ENCODE results near the gene FAAP20.

Gene FAAP20

GRCh38 chr1:2183937-2184334, 10.6 kb downstream of the FAAP20 start:
- H3K4me3 Mint-ChIP-seq = no peak overlapping the region
- peak overlapping the region; percentile 54 for H3K27ac Mint-ChIP-seq
- no peak for DNase-seq
- peaks cover 27% of the 10 kb centered on the region for H3K4me1 Mint-ChIP-seq
- H3K27me3 Mint-ChIP-seq (ENCODE audit: low read depth, poor library complexity) = no peaks in the 10 kb centered on the region
- TF ChIP-seq, protein P1, sequence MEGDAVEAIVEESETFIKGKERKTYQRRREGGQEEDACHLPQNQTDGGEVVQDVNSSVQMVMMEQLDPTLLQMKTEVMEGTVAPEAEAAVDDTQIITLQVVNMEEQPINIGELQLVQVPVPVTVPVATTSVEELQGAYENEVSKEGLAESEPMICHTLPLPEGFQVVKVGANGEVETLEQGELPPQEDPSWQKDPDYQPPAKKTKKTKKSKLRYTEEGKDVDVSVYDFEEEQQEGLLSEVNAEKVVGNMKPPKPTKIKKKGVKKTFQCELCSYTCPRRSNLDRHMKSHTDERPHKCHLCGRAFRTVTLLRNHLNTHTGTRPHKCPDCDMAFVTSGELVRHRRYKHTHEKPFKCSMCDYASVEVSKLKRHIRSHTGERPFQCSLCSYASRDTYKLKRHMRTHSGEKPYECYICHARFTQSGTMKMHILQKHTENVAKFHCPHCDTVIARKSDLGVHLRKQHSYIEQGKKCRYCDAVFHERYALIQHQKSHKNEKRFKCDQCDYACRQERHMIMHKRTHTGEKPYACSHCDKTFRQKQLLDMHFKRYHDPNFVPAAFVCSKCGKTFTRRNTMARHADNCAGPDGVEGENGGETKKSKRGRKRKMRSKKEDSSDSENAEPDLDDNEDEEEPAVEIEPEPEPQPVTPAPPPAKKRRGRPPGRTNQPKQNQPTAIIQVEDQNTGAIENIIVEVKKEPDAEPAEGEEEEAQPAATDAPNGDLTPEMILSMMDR (IDR thresholded peaks at IDR 0.05) = no peak
- H3K9me3 Mint-ChIP-seq = no peaks in the 10 kb centered on the region
- peaks cover 25% of the 10 kb centered on the region for H3K36me3 Mint-ChIP-seq (ENCODE audit: low read depth)

- H3K27ac Mint-ChIP-seq = peak overlapping the region; percentile 52
- no peaks in the 10 kb centered on the region for H3K9me3 Mint-ChIP-seq
- TF ChIP-seq, protein P1 (IDR thresholded peaks at IDR 0.05) = no peak
- H3K36me3 Mint-ChIP-seq (ENCODE audit: low read depth) = peaks cover 25% of the 10 kb centered on the region
- H3K4me3 Mint-ChIP-seq = no peak overlapping the region
- H3K27me3 Mint-ChIP-seq (ENCODE audit: low read depth, poor library complexity) = no peaks in the 10 kb centered on the region
- peaks cover 32% of the 10 kb centered on the region for H3K4me1 Mint-ChIP-seq
- no peak for DNase-seq
Observed at GRCh38 chr1:2182376-2182775, 12.2 kb downstream of the FAAP20 start.

DNA sequence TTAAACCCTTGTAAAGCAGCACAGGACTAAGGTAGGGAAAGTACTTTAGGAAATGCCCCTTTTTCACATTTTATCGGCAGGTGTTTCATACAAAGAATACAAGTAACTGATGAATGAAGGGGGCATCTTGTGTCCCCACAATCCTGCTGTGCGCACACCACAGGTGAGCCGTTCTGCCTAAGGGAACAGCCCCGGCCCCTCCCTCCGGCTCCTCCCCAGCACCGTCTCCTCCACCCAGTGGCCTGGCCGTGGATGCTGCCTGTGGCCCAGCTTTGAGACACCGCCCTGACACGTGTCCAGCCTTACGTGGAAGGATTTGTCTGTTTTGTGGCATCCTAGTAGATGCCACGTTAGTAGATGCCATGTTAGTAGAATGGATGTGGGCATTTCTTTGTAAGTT, 12.8 kb downstream of the FAAP20 start:
- Mint-ChIP-seq H3K27ac (no peak overlapping the region), H3K4me3 (no peak overlapping the region), H3K9me3 (no peaks in the 10 kb centered on the region), H3K27me3 (ENCODE audit: low read depth, poor library complexity) (no peaks in the 10 kb centered on the region), H3K36me3 (ENCODE audit: low read depth) (peaks cover 25% of the 10 kb centered on the region), H3K4me1 (peaks cover 32% of the 10 kb centered on the region)
- DNase-seq = no peak
- TF ChIP-seq, protein P1 (IDR thresholded peaks at IDR 0.05) = no peak

- H3K9me3 Mint-ChIP-seq = no peaks in the 10 kb centered on the region
- TF ChIP-seq, protein P1 (IDR thresholded peaks at IDR 0.05) = no peak
- H3K4me1 Mint-ChIP-seq = peaks cover 33% of the 10 kb centered on the region
- H3K27me3 Mint-ChIP-seq (ENCODE audit: low read depth, poor library complexity) = no peaks in the 10 kb centered on the region
- H3K36me3 Mint-ChIP-seq (ENCODE audit: low read depth) = peaks cover 26% of the 10 kb centered on the region
- no peak for DNase-seq
- H3K27ac Mint-ChIP-seq = no peak overlapping the region
- H3K4me3 Mint-ChIP-seq = no peak overlapping the region
Observed at GRCh38 chr1:2181271-2181670, 13.3 kb downstream of the FAAP20 start.

GRCh38 chr1:2180297-2181245, 14.0 kb downstream of the FAAP20 start:
- DNase-seq = no peak
- no peaks in the 10 kb centered on the region for H3K27me3 Mint-ChIP-seq (ENCODE audit: low read depth, poor library complexity)
- peaks cover 40% of the 10 kb centered on the region for H3K4me1 Mint-ChIP-seq
- peaks cover 32% of the 10 kb centered on the region for H3K36me3 Mint-ChIP-seq (ENCODE audit: low read depth)
- TF ChIP-seq, protein P1 (IDR thresholded peaks at IDR 0.05) = no peak
- no peaks in the 10 kb centered on the region for H3K9me3 Mint-ChIP-seq
- no peak overlapping the region for H3K27ac Mint-ChIP-seq
- no peak overlapping the region for H3K4me3 Mint-ChIP-seq
